ENCODE results near the gene HBS1L. TPM values are rescaled to one million over a fixed set of nuclear protein-coding genes. Genes with fewer than 3 reads are reported as not detected.

HBS1L gene
- total and polyA plus RNA-seq, 9 of the 15 experiments (the other 6 are each of a cell fraction or from before 2014, with no cell fraction given): 101 to 199 (median 145) TPM

DNA sequence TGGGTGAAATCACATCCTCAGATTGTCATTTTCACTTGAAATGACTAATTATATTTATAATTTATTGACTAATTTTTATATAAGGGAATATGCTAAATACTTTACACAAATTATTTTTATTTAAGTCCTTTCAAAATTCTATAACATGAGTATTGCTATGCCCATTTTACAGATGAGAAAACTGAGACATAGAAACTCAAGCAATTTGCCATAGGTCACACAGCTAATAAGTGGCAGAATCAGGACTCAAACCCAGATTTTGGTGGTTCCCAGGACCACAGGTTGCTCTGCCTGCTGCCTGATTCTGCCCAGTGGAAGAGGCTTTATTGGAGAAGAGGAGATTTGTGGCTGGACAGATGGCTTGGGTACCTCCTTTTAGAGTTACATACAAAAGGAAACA lies 109.6 kb downstream of the HBS1L start (continued):
- TF ChIP-seq, protein P1, sequence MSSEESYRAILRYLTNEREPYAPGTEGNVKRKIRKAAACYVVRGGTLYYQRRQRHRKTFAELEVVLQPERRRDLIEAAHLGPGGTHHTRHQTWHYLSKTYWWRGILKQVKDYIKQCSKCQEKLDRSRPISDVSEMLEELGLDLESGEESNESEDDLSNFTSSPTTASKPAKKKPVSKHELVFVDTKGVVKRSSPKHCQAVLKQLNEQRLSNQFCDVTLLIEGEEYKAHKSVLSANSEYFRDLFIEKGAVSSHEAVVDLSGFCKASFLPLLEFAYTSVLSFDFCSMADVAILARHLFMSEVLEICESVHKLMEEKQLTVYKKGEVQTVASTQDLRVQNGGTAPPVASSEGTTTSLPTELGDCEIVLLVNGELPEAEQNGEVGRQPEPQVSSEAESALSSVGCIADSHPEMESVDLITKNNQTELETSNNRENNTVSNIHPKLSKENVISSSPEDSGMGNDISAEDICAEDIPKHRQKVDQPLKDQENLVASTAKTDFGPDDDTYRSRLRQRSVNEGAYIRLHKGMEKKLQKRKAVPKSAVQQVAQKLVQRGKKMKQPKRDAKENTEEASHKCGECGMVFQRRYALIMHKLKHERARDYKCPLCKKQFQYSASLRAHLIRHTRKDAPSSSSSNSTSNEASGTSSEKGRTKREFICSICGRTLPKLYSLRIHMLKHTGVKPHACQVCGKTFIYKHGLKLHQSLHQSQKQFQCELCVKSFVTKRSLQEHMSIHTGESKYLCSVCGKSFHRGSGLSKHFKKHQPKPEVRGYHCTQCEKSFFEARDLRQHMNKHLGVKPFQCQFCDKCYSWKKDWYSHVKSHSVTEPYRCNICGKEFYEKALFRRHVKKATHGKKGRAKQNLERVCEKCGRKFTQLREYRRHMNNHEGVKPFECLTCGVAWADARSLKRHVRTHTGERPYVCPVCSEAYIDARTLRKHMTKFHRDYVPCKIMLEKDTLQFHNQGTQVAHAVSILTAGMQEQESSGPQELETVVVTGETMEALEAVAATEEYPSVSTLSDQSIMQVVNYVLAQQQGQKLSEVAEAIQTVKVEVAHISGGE (CRISPR knock-in tag; IDR thresholded peaks at IDR 0.05): no peak
- TF ChIP-seq MEIS2 (IDR thresholded peaks at IDR 0.05; ENCODE audit: partially characterized antibody) (no peak), ZNF589 (CRISPR knock-in tag; IDR thresholded peaks at IDR 0.05; ENCODE audit: low read depth) (no peak), RCOR1 (IDR thresholded peaks at IDR 0.05; ENCODE audit: borderline replicate concordance in 1 of 2, low read depth in 2 of 2, low read length in 2 of 2) (peak in 1 of 2 experiments; percentile 19; a peak in 1 of 4 replicates), HOXB6 (CRISPR knock-in tag; IDR thresholded peaks at IDR 0.05; ENCODE audit: borderline replicate concordance) (no peak), CHD1 (IDR thresholded peaks at IDR 0.05; ENCODE audit: low read length) (no peak), RBM25 (IDR thresholded peaks at IDR 0.05; ENCODE audit: low read depth, low read length, severe bottlenecking) (peak; percentile 85), ADNP (tag; IDR thresholded peaks at IDR 0.05) (peak; percentile 69), NR4A1 (CRISPR knock-in tag; IDR thresholded peaks at IDR 0.05) (no peak), NR4A1 (tag; IDR thresholded peaks at IDR 0.05) (no peak), DDX20 (tag; IDR thresholded peaks at IDR 0.05; ENCODE audit: low read depth) (no peak), ZBTB1 (CRISPR knock-in tag; IDR thresholded peaks at IDR 0.05; ENCODE audit: borderline replicate concordance, low read depth) (no peak)
- TF ChIP-seq, protein P2, sequence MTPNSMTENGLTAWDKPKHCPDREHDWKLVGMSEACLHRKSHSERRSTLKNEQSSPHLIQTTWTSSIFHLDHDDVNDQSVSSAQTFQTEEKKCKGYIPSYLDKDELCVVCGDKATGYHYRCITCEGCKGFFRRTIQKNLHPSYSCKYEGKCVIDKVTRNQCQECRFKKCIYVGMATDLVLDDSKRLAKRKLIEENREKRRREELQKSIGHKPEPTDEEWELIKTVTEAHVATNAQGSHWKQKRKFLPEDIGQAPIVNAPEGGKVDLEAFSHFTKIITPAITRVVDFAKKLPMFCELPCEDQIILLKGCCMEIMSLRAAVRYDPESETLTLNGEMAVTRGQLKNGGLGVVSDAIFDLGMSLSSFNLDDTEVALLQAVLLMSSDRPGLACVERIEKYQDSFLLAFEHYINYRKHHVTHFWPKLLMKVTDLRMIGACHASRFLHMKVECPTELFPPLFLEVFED (CRISPR knock-in tag; conservative IDR thresholded peaks at IDR 0.05): no peak
